ENCODE results near the gene HM13.
"Not testable (repeated sequence)": the region's sequence is repeated elsewhere in the genome, so short reads cannot be mapped to it uniquely, and the experiment has no call there.

The HM13 gene, protein sequence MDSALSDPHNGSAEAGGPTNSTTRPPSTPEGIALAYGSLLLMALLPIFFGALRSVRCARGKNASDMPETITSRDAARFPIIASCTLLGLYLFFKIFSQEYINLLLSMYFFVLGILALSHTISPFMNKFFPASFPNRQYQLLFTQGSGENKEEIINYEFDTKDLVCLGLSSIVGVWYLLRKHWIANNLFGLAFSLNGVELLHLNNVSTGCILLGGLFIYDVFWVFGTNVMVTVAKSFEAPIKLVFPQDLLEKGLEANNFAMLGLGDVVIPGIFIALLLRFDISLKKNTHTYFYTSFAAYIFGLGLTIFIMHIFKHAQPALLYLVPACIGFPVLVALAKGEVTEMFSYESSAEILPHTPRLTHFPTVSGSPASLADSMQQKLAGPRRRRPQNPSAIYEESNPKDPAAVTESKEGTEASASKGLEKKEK

DNA sequence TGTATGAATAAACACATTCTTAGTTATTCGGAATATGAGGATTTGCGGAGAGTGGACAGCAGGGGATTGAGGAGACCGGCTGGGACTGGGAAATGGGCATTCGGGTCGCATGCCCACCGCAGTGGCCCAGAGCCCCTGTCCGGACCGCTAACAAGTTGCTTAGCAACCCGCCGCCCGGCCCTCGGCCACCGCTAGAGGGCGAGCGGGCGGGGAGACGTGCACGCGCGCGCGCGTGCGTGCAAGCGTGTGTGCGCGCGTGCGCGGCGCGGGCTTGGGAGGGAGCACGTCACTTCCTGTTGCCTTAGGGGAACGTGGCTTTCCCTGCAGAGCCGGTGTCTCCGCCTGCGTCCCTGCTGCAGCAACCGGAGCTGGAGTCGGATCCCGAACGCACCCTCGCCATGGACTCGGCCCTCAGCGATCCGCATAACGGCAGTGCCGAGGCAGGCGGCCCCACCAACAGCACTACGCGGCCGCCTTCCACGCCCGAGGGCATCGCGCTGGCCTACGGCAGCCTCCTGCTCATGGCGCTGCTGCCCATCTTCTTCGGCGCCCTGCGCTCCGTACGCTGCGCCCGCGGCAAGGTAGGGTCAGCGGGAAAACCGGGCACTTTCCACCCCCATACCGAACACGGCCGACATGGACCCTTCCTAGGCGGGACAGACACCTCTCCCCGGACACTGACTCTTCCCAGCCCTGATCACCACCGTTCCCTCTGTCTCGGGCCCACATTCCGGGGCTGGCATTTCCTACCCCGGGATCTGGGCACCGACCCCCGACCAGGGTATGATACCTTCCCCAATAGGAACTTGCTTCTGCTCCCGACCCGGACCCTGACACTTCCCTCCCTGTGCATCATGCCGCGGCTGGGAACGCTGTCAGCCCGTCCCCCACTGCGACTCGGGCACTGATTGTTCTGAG is at the start of gene HM13:
TSS of gene HM13 (plus strand) at position 289 of the 918 bp plus-strand sequence. CDS start at position 399, 110 bp downstream.
- peak; percentile 66 to 80 (median 74) for DNase-seq

DNA sequence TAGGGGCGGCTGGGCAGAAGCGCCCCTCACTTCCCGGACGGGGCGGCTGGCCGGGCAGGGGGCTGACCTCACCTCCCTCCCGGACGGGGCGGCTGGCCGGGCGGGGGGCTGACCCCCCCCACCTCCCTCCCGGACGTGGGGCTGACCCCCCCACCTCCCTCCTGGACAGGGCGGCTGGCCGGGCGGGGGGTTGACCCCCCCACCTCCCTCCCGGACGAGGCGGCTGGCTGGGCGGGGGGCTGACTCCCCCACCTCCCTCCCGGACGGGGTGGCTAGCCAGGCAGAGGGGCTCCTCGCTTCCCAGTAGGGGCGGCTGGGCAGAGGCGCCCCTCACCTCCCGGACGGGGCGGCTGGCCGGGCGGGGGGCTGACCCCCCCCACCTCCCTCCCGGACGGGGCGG is 43.3 kb upstream of the HM13 start:
- not testable (repeated sequence) for DNase-seq

DNA sequence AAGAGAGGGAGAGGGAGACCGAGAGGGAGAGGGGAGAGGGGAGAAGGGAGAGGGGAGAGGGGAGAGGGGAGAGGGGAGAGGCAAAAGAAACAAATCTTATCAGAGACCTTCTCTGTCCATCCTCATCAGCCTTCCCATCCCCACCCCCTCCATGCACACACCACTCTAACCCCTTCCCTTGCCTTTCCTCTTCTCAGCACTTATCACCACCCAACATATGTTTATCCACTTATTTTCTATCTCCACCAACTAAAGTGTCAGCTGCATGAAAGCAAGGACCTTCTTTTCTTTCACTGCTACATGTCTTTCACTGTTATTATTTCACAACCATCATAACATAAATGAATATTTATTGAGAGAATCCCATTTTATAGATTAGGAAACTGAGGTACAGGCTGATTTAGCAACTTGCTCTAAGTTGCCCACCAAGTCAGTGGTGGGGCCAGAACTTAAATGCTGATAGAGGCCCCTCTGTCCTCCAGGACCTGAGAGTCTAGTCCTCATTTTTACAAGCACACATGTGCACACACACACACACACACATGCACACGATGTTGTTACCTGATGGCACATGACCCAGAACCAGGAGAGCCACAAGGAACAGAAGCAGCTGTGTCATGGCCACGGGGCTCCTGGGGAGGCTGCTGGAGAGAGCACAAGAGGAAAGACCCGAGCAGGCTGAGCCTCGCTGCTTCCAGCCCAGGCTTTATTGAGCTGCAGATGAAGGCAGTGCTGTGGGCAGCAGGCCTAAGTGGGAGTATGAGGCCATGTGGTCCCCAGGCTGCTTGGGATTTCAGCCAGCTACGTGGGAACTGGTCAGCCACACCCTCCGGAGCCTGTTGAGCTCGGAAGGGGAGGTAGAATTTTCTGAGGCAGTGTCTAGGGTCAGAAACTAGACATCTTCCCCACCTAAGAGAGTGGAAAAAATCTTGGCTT is 41.6 kb upstream of the HM13 start:
- DNase-seq = no peak

DNA sequence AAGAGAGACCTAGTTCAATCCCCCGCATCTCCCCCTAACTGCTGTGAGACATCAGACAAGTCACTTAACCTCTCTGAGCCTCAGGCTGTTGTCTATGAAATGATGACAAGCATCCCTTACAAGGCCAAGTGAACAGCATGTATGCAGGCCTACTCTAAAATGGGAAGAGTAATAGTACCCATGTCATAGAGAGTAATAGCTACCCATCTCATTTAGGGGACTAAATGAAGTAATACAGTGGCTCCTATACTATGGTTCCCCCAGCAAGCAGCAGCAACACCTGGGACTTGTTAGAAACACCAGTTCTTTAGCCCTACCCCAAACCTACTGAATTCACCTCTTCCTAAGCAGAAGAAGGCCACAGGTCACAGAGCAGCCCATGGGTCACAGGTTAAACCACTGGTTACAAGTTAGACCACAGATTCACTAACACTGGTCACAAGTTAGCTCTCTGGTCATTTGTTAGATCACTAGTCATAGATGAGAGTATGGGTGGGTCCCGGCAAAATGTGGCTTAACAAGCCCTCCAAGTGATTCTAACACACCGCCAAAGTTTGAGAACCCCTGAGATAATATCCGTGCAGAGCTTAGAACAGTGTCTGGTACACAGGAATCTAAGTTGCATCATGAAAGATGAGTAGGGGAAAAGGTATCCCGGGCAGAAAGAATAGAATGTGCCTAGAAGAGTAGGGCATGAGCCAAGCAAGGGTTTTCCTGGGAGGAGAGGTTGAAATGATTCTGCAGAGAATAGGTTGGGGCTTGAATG is 40.7 kb upstream of the HM13 start:
- no peak for DNase-seq

DNA sequence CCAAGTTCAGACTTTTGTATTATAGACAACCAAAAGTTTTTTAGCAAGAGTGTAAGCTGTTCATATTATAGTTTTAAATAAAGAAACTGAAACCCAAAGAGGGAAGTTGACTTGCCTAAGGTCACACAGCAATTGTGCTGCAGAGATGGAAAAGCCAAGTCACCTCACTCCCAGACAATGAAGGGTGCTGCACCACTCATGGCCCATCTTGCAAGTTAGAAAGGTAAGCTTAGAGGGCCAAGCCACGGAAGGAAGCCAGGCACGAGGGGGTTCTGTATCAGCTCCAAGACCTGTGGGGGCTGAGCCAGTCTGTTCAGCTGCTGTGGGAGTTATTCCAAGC is 40.2 kb upstream of the HM13 start:
- DNase-seq = no peak

DNA sequence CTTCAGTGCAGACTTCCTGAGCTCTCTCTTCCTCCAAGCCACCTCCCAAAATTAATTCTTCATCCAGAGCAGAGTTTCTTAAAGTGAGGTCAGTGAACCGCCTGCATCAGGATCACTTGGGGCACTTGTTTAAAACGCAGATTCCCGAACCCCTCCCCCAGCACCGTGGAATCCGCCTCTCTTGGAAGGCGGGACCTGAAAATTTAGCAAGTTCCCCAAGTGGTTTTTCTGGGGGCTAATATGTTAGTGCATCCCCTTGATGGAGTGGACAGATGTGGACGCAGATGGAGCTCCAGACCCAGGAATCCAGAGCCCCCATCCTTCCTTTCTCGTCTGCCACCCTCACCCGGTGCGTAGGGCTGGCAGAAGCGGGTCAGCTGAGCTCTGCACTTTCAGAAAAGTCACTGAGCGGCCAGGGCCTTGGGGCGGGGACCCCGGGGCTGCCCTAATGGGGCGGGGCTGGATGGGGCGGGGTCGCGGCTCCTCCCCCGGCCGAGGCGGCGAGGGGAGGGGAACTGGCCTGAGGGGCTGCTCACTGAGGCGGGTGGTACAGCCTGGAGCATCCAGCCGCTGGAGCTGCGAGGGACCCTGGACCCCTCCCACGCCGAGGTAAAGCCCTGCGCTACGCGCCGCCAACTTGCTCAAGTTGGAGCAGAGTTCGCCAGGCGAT is 39.3 kb upstream of the HM13 start, which contains the start of the genes DEFB124 and REM1:
TSS of gene DEFB124 (minus strand) at position 370 of the 670 bp plus-strand sequence. CDS start 2,114 bp downstream, outside the sequence.
TSS of gene REM1 (plus strand) at position 531 of the 670 bp plus-strand sequence. CDS start 1,158 bp downstream, outside the sequence.
- no peak for DNase-seq

DNA sequence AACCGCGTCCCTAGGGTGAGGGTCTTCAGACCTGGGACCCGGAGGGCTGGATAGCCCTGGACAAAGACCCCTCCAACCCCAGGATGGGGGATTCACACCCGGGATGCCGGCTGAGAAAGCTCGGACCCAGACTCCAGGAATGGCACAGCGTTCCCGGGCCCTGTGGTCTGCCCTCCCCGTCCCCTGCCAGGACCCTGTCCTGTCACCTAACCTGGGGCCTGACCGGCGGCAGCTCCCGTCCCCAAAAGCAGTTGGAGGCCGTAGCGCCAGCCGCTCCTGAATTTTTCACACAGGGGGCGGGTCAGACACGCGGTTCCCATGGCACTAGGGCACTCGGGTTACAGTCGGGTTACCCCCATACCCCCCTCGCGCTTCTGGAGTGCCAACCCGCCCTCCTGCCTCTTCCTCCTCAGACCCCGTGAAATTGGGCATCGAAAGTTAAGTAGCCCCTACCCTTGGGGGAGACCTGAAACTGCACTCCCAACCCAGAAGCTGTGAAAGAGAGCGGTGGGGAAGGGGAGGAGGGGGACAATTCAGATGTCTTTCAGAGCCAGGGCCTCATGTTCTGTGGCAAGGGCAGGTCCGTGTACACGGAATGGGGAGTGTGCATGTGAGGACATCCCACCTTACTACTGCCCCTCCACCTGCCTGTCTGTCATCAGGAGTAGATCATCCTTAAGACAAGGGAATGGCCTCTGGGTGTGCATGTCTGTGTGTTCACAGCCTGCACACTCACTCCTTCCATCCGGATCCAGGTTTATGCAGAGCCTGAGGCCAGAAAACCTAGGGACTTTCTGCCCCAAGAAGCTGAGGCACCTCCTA is 38.6 kb upstream of the HM13 start:
- DNase-seq = no peak

DNA sequence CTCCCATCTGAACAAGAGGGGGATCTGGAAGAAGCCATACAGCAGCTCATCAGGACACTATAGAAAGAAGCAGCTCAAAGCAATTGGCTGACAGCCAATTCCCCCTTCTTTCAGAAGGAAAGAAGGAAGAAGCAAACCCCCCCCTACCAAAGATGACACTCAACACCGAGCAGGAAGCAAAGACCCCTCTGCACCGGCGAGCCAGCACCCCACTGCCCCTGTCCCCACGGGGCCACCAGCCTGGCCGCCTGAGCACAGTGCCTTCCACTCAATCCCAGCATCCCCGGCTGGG is 38.0 kb upstream of the HM13 start:
- no peak for DNase-seq

DNA sequence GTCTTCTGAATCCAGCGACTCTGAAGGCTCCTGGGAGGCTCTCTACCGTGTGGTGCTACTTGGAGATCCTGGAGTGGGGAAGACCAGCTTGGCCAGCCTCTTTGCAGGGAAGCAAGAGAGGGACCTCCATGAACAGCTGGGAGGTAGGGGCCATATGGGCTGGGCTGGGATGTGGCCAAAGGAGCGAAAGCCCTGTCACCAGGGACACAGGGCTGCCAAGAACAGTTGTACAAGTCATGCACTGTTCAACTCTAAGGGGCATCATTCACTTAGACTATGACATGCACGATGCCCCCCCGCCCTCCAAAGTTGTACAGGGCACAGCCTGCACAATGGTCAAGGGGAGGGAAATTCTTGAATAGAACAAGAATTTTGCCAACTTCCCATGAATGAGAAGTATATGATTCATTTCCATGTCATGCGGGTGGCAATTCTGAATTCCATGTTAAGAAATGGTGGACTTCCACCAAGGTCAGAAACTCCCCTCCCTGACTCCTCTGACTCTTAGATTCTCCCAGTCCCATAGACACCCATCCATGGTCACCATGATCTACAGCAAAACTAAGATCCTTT is 37.5 kb upstream of the HM13 start:
- no peak for DNase-seq

DNA sequence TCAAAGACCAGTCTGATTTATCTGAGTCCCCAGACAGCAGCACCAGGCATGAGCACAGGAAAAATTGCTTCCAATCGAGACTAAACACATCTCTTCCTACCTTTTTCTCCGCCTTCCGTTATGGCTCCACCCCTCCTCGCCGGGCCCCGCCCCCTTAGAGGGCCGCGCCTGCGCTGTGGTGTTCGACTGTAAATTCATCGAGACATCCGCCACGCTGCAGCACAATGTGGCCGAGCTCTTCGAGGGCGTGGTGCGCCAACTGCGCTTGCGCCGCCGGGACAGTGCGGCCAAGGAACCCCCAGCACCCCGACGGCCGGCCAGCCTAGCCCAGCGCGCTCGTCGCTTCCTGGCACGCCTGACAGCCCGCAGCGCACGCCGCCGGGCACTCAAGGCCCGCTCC is 30.2 kb upstream of the HM13 start:
- no peak for DNase-seq

DNA sequence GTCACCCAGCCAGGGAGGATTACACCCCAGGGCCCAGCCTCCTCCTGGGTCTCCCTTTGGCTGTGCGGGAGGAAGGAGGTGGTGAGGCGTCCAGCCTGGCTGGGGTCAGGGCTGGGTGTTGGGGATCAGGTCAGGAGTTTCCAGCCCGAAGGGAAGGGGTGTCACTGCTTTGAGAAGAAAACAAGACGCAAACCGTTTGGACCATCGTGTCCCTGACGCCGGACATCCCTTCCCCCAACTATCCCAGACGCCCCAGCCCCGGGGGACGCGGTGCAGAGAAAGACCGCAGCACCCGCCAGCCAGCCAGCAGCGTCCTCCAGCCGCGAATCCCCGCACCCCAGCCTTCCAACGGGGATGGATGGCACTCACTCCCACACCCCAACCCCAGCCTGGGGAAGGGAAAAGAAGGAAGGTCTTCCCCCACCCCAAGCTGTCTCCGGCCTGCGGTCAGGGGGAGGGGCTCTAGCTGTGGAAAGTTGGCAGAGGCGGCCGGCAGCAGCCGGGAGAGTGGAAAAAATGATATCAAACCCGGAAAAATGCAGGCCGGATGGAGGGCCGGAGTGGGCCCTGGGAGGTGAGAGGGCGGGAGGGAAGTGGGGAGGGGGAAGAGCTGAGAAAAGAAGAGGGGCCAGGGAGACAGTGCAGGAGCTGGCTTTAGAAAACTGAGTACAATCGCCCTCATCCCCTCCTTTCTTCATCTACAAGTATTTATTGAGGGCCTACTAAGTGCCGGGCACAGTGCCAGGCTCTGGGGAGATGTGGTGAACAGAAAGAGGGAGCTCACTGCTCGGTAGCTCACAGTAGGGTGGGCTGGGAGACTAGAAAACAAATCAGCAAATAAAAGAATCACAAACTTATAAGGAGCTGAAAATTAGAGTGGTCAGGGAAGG is 28.5 kb upstream of the HM13 start:
- DNase-seq = no peak

DNA sequence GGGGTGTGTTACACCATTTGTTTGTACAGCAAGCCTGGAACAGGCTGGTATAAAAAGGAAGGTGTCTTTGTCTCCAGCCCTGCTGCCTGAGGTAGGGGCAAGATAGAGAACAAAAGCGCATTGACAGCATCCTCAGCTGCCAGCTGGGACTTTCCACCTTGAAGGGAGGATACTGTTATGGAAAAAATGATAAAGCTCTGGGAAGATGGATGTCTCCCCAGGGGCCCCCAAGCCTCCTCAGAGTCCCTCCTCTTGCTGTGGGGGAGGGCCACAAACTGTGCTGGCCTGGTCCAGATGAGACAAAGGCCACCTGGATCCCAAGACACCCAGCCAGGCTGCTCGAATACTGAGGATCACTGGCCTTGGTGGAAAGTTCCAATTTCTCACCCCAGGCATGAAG is 26.1 kb upstream of the HM13 start:
- DNase-seq = no peak

DNA sequence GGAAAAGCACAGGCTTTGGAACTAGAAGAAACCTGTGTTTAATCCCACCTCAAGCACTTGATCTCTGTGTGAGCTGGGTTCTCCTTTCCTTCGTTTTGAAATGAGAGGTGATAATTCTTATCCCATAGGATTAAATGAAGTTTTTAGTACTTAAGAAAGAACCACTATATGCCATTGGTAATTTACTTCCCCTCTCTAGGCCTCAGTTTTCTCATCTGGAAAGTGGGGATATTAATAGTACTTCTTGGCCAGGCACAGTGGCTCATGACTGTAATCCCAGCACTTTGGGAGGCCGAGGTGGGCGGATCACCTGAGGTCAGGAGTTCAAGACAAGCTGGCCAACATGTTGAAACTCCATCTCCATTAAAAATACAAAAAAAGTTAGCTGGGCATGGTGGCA is 25.1 kb upstream of the HM13 start:
- DNase-seq = no peak

DNA sequence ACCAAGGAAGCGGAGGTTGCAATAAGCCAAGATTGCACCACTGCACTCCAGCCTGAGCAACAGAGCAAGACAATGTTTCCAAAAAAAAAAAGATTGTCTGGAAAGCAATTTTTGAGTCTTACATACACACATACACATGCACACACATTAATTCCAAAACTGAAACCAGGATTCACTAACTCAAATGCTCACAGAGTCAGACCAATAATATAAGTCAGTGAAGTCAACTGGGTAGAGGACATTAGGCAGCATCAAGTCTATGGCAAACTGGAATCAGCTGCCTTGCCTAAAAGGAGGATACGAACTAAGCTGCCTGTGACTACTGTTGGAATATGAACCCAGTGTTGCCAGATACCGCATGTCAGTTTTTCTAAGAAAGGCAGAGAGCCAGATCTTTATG is 23.5 kb upstream of the HM13 start:
- DNase-seq = no peak

DNA sequence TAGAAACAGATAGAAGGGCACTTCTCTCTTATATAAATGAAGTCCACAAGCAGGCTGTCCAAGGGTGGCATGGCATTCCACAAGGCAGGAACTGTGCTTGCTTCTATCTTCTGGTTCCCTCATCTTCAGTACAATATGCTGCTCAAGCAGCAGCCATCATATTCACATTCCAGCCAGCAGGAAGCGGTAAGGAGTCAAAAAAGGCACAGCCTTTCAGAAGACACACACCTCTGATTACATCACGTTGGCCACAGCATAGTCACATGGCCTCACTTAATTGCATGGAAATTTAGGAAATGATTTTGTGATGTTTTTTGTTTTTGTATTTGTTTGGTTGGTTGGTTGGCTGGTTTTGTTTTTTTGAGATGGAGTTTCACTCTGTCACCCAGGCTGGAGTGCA is 20.1 kb upstream of the HM13 start:
- DNase-seq = no peak

DNA sequence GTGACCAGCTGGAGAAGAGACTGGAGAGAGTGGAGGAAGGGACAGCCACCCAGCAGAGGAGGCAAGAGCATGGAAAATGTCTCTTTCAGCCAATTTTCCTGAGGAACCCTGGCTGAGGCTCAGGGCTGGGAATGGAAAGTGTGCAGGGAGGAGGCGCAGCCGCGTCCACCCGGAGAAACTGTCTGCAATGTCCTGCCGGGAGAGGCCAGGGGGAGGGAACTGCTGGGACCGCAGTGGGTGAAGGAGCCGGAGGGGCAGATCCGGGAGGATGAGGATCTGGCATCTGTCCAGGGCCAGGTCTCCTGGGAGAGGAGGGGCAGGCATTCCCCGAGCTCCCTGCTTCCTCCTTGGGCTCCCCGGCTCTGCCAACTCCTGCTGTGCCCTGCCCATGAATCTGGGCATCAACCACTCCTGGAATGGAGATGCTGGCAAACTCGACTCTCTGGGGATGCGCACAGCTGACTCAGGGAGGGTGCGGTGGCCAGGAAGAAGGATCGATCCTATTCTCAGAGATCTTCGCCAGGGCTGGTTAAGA is 17.4 kb upstream of the HM13 start:
- DNase-seq = no peak

DNA sequence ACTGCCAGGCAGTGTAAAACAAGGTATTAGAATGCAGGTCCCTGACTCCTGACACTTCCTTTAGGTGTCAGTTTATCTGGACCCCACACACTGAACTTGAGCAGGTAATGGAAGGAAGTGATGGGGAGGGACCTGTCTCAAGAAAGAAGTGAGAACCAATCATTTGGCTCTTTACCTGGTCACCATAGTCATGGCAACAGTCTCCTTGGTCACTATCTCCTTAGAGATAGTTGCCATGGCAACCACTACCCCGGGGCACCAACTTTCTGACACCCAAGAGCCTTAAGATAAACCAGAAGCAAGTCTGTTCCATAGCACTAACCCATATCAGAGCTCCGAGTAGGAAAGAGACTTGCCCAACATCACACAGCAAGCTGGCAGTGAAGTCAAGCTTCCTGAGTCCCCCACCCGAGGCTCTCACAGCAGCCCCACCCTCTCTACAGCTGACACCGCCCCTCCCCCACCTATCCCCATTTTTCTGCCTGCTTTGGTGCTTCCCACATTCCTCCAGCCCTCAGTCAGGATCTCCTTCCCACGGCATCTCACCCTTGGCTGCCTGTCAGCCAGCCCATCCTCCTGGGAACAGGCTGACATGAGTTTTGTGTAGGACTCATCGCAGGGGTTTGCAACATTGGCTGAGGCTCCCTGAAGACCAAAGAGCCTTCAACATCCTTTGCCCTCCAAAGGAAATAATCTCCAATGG is 16.3 kb upstream of the HM13 start:
- DNase-seq = no peak

DNA sequence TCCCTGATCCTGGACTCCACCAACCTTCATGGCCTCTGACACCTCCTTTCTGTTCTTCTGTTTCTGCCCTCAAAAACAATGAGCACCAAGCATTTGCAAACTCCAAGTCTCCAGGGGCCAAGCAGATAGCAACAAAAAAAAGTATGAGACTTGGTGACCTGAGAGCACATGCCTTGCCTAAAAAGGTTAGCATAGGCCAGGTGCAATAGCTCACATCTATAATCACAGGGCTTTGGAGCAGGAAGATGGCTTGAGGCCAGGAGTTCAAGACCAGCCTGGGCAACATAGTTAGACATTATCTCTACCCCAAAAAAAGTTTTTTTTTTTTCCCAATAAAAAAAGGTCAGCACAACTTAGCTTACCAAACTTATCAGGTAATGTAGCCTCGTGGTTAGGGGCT is 13.7 kb upstream of the HM13 start:
- DNase-seq = no peak

All from activated CD4-positive, CD25-positive, alpha-beta regulatory T cell (primary cell).